HUES64 (cell line): ENCODE measurements around the gene ERBB2.
A peak's percentile ranks its signal among the peaks of the same experiment; 100 is the strongest.

Experiments
- H3K27ac ChIP-seq: 2 replicates; pipeline ENCODE4 v1.7.0; 2013; ENCODE audit warnings: low read depth, low read length, inconsistent platforms
- H3K27me3 ChIP-seq: 2 replicates; pipeline ENCODE4 v1.6.1; 2013; ENCODE audit warnings: mild to moderate bottlenecking, low read length; ENCODE audit not compliant: insufficient read depth
- H3K36me3 ChIP-seq: 2 replicates; pipeline ENCODE4 v1.6.1; 2013; ENCODE audit warnings: mild to moderate bottlenecking, low read length; ENCODE audit not compliant: insufficient read depth
- H3K4me1 ChIP-seq: 2 replicates; pipeline ENCODE4 v1.6.1; 2013; ENCODE audit warnings: mild to moderate bottlenecking, low read length, moderate library complexity; ENCODE audit not compliant: insufficient read depth
- H3K4me3 ChIP-seq: 2 replicates; pipeline ENCODE4 v1.5.1; 2013; ENCODE audit warnings: mild to moderate bottlenecking, low read length, moderate library complexity
- H3K9ac ChIP-seq: 2 replicates; pipeline ENCODE4 v1.6.1; 2013; ENCODE audit warnings: mild to moderate bottlenecking, low read depth, low read length
- H3K9me3 ChIP-seq: 2 replicates; pipeline ENCODE4 v1.6.1; 2013; ENCODE audit warnings: low read depth, low read length; ENCODE audit not compliant: insufficient read depth
- WGBS: fragments of 150-250, 120-280 bp; methylation state at CpG from one replicate; pipeline ENCODE4 v1.1.7; 2013; ENCODE audit warnings: missing lambda C conversion rate; 5-methylcytosine and 5-hydroxymethylcytosine counted together

The ERBB2 gene

GRCh38 chr17:39753514-39754160, 53.8 kb downstream of the ERBB2 start:
- H3K27me3 ChIP-seq: peaks cover 26% of the 10 kb centered on the region
- H3K4me1 ChIP-seq: peaks cover 13% of the 10 kb centered on the region
- peak overlapping the region; percentile 87 for H3K9ac ChIP-seq
- 11% methylated on average over 55 of the region's 55 CpGs for WGBS
- H3K36me3 ChIP-seq: no peaks in the 10 kb centered on the region
- H3K27ac ChIP-seq: peak overlapping the region; percentile 32; the same call in 1 of the 2 replicates
- peak overlapping the region; percentile 68 for H3K4me3 ChIP-seq
- H3K9me3 ChIP-seq: no peaks in the 10 kb centered on the region

- Histone ChIP-seq H3K27me3 (peaks cover 26% of the 10 kb centered on the region), H3K36me3 (no peaks in the 10 kb centered on the region), H3K9ac (peak overlapping the region; percentile 87), H3K9me3 (no peaks in the 10 kb centered on the region), H3K4me3 (peak overlapping the region; percentile 68), H3K27ac (peak overlapping the region; percentile 32; the same call in 1 of the 2 replicates), H3K4me1 (peaks cover 13% of the 10 kb centered on the region)
- WGBS: under 1% methylated on average over 91 of the region's 91 CpGs
Measured at GRCh38 chr17:39754161-39754957, 54.5 kb downstream of the ERBB2 start.

GRCh38 chr17:39754958-39755553, 55.2 kb downstream of the ERBB2 start:
- Histone ChIP-seq H3K27me3 (peaks cover 26% of the 10 kb centered on the region), H3K36me3 (no peaks in the 10 kb centered on the region), H3K9me3 (no peaks in the 10 kb centered on the region), H3K4me1 (peaks cover 8% of the 10 kb centered on the region), H3K4me3 (peak overlapping the region; percentile 68), H3K27ac (no peak overlapping the region), H3K9ac (no peak overlapping the region)
- WGBS: 24% methylated on average over 21 of the region's 21 CpGs

GRCh38 chr17:39755554-39756379, 55.9 kb downstream of the ERBB2 start:
- no peaks in the 10 kb centered on the region for H3K36me3 ChIP-seq
- 64% methylated on average over 15 of the region's 18 CpGs for WGBS
- no peak overlapping the region for H3K27ac ChIP-seq
- H3K4me1 ChIP-seq: peaks cover 6% of the 10 kb centered on the region
- no peak overlapping the region for H3K9ac ChIP-seq
- no peaks in the 10 kb centered on the region for H3K9me3 ChIP-seq
- peaks cover 26% of the 10 kb centered on the region for H3K27me3 ChIP-seq
- 0 out of 2 replicates have a peak overlapping the region, but pooled peaks have one; percentile 68 for H3K4me3 ChIP-seq

- H3K9ac ChIP-seq: no peak overlapping the region
- peaks cover 26% of the 10 kb centered on the region for H3K27me3 ChIP-seq
- no peak overlapping the region for H3K4me3 ChIP-seq
- H3K36me3 ChIP-seq: no peaks in the 10 kb centered on the region
- H3K4me1 ChIP-seq: peaks cover 6% of the 10 kb centered on the region
- WGBS: 67% methylated on average over 6 of the region's 7 CpGs
- no peak overlapping the region for H3K27ac ChIP-seq
- H3K9me3 ChIP-seq: no peaks in the 10 kb centered on the region
Measured at GRCh38 chr17:39756380-39757079, 56.7 kb downstream of the ERBB2 start.

GRCh38 chr17:39757176-39757662, 57.4 kb downstream of the ERBB2 start:
- Histone ChIP-seq H3K27me3 (peaks cover 26% of the 10 kb centered on the region), H3K9me3 (no peaks in the 10 kb centered on the region), H3K36me3 (no peaks in the 10 kb centered on the region), H3K4me3 (no peak overlapping the region), H3K9ac (no peak overlapping the region), H3K27ac (no peak overlapping the region), H3K4me1 (peaks cover 6% of the 10 kb centered on the region)
- WGBS: 91% methylated on average over 4 of the region's 4 CpGs

- 84% methylated on average over 12 of the region's 12 CpGs for WGBS
- Histone ChIP-seq H3K4me1 (peaks cover 6% of the 10 kb centered on the region; the same call in 1 of the 2 replicates), H3K4me3 (no peak overlapping the region), H3K27ac (no peak overlapping the region), H3K9ac (no peak overlapping the region), H3K9me3 (no peaks in the 10 kb centered on the region), H3K27me3 (peaks cover 23% of the 10 kb centered on the region), H3K36me3 (no peaks in the 10 kb centered on the region)
Measured at GRCh38 chr17:39757931-39758873, 58.3 kb downstream of the ERBB2 start.

- H3K36me3 ChIP-seq: no peaks in the 10 kb centered on the region
- H3K9ac ChIP-seq: no peak overlapping the region
- no peaks in the 10 kb centered on the region for H3K9me3 ChIP-seq
- H3K4me3 ChIP-seq: no peak overlapping the region
- H3K27me3 ChIP-seq: peaks cover 19% of the 10 kb centered on the region
- 97% methylated on average over 5 of the region's 5 CpGs for WGBS
- H3K4me1 ChIP-seq: peaks cover 6% of the 10 kb centered on the region; the same call in 1 of the 2 replicates
- no peak overlapping the region for H3K27ac ChIP-seq
Measured at GRCh38 chr17:39759204-39759603, 59.3 kb downstream of the ERBB2 start.

- WGBS: 97% methylated on average over 10 of the region's 10 CpGs
- no peak overlapping the region for H3K4me3 ChIP-seq
- no peaks in the 10 kb centered on the region for H3K36me3 ChIP-seq
- H3K9ac ChIP-seq: no peak overlapping the region
- no peaks in the 10 kb centered on the region for H3K9me3 ChIP-seq
- no peaks in the 10 kb centered on the region for H3K4me1 ChIP-seq
- H3K27ac ChIP-seq: no peak overlapping the region
- H3K27me3 ChIP-seq: peaks cover 10% of the 10 kb centered on the region
Measured at GRCh38 chr17:39761861-39762496, 62.1 kb downstream of the ERBB2 start.
